HEK293T (cell line): Measurements from ENCODE around the gene CXCL6.

Experiments used
- CTCF ChIA-PET: fragments of 350-600 bp; formaldehyde crosslinking; extraction: SDS; loops from one replicate; lab custom pipeline; 2021; ENCODE audit warnings: antibody characterized with exemption, inconsistent platforms; lab: Yijun Ruan, JAX
- POLR2A ChIA-PET: fragments of 350-600 bp; formaldehyde crosslinking; extraction: SDS; loops from one replicate; lab custom pipeline; 2020; ENCODE audit warnings: antibody characterized with exemption, inconsistent platforms; lab: Yijun Ruan, JAX
- DNase-seq: peaks from one replicate; pipeline ENCODE4 v3.0.0; 2012; ENCODE audit warnings: mixed read lengths; ENCODE audit errors: extremely low spot score
- BHLHE40 ChIP-seq: fragments of 450-650 bp; IDR thresholded peaks from 2 replicates; pipeline ENCODE4 v1.6.1; 2016; ENCODE audit warnings: mild to moderate bottlenecking, moderate library complexity, borderline replicate concordance
- CTBP1 ChIP-seq: fragments of 450-650 bp; IDR thresholded peaks from 2 replicates; pipeline ENCODE4 v1.6.1; 2016; ENCODE audit warnings: borderline replicate concordance
- ELF4 ChIP-seq: fragments of 450-650 bp; IDR thresholded peaks from 2 replicates; pipeline ENCODE4 v1.6.1; 2017; ENCODE audit warnings: antibody characterized with exemption
- FOXA1 ChIP-seq: fragments of 450-650 bp; IDR thresholded peaks from 2 replicates; pipeline ENCODE4 v1.6.1; 2016; ENCODE audit warnings: mild to moderate bottlenecking
- FOXK2 ChIP-seq: fragments of 450-650 bp; IDR thresholded peaks from 2 replicates; pipeline ENCODE4 v1.6.1; 2016; ENCODE audit warnings: mild to moderate bottlenecking
- FOXM1 ChIP-seq: fragments of 450-650 bp; IDR thresholded peaks from 2 replicates; pipeline ENCODE4 v1.6.1; 2017; ENCODE audit warnings: mild to moderate bottlenecking, borderline replicate concordance
- HDGF ChIP-seq: fragments of 450-650 bp; IDR thresholded peaks from 2 replicates; pipeline ENCODE4 v1.6.1; 2017; ENCODE audit warnings: antibody characterized with exemption, borderline replicate concordance
- L3MBTL2 ChIP-seq: fragments of 450-650 bp; conservative IDR thresholded peaks from 2 replicates; pipeline ENCODE4 v1.6.1; 2016; ENCODE audit warnings: mild to moderate bottlenecking
- LEF1 ChIP-seq: fragments of 450-650 bp; IDR thresholded peaks from 2 replicates; pipeline ENCODE4 v1.6.1; 2017; ENCODE audit warnings: mild to moderate bottlenecking, borderline replicate concordance
- NFRKB ChIP-seq: fragments of 450-650 bp; IDR thresholded peaks from 2 replicates; pipeline ENCODE4 v1.6.1; 2016; ENCODE audit warnings: mild to moderate bottlenecking, moderate library complexity
- PKNOX1 ChIP-seq: fragments of 450-650 bp; IDR thresholded peaks from 2 replicates; pipeline ENCODE4 v1.6.1; 2016
- SP1 ChIP-seq: fragments of 450-650 bp; IDR thresholded peaks from 2 replicates; pipeline ENCODE4 v1.6.1; 2017
- SUZ12 ChIP-seq: fragments of 450-650 bp; IDR thresholded peaks from 2 replicates; pipeline ENCODE4 v1.6.1; 2016; ENCODE audit warnings: mild to moderate bottlenecking
- TARDBP ChIP-seq: fragments of 450-650 bp; IDR thresholded peaks from 2 replicates; pipeline ENCODE4 v1.6.1; 2016
- ZNF384 ChIP-seq: fragments of 450-650 bp; IDR thresholded peaks from 2 replicates; pipeline ENCODE4 v1.6.1; 2016

CXCL6 gene

GRCh38 chr4:73872316-73873108 is 36.0 kb downstream of the CXCL6 start:
- CTCF ChIA-PET, result interaction anchor here (0.6 to 0.7 kb wide), 2 partner anchors 35 to 133 kb away, joined by 3 read pairs; no protein-coding TSS in a partner anchor
- POLR2A ChIA-PET, result no interaction called here
- DNase-seq, result no peak
- TF ChIP-seq SUZ12 (no peak), BHLHE40 (no peak), PKNOX1 (no peak), NFRKB (no peak), TARDBP (no peak), ELF4 (no peak), L3MBTL2 (no peak), SP1 (no peak), LEF1 (no peak), HDGF (no peak)

- no peak for DNase-seq
- POLR2A ChIA-PET, result no interaction called here
- TF ChIP-seq TARDBP (no peak), BHLHE40 (no peak), L3MBTL2 (no peak), PKNOX1 (no peak), SP1 (no peak), ZNF384 (no peak)
- CTCF ChIA-PET, result no interaction called here
These were observed 37.9 kb downstream of the CXCL6 start for GRCh38 chr4:73874386-73874785.

- no peak for DNase-seq
- TF ChIP-seq SUZ12 (no peak), CTBP1 (no peak), ZNF384 (no peak), FOXA1 (no peak), ELF4 (no peak), TARDBP (no peak)
- POLR2A ChIA-PET, result no interaction called here
- CTCF ChIA-PET, result no interaction called here
These were observed 38.9 kb downstream of the CXCL6 start for GRCh38 chr4:73875401-73875800.

- DNase-seq, result no peak
- ChIA-PET POLR2A (no interaction called here), CTCF (no interaction called here)
- TF ChIP-seq SP1 (no peak), FOXA1 (no peak), L3MBTL2 (no peak), ELF4 (no peak), FOXM1 (no peak), NFRKB (no peak), FOXK2 (no peak), PKNOX1 (no peak), HDGF (no peak), SUZ12 (no peak), LEF1 (no peak)
These were observed 46.8 kb downstream of the CXCL6 start for GRCh38 chr4:73883306-73883705.

- TF ChIP-seq LEF1 (no peak), FOXA1 (no peak), FOXK2 (no peak), CTBP1 (no peak), BHLHE40 (no peak), NFRKB (no peak), PKNOX1 (no peak), TARDBP (no peak), SP1 (no peak), ELF4 (no peak), FOXM1 (no peak), HDGF (no peak)
- POLR2A ChIA-PET, result no interaction called here
- CTCF ChIA-PET, result no interaction called here
- no peak for DNase-seq
These were observed 49.2 kb downstream of the CXCL6 start for GRCh38 chr4:73885574-73886267.
